Measurements from ENCODE around the gene CCNL2. TPM values are rescaled to one million over a fixed set of nuclear protein-coding genes. Genes with fewer than 3 reads are reported as not detected.
"Not testable (repeated sequence)": the region's sequence is repeated elsewhere in the genome, so short reads cannot be mapped to it uniquely, and the experiment has no call there.

CCNL2 gene
- total and polyA plus RNA-seq, 2 donors (not counting 1 experiment from before 2014, with no cell fraction given), result 263 to 347 TPM

GRCh38 chr1:1411626-1412025 lies 12.5 kb upstream of the CCNL2 start:
- ATAC-seq (ENCODE audit: low read depth) (no peak), DNase-seq (no peak)
- no peak overlapping the region for H3K4me3 Mint-ChIP-seq
- no peaks in the 10 kb centered on the region for H3K9me3 Mint-ChIP-seq (ENCODE audit: insufficient read depth)
- H3K9ac ChIP-seq (ENCODE audit: low read length), result no peak overlapping the region
- no peak overlapping the region for H3K4me3 ChIP-seq (ENCODE audit: control extremely low read depth in 1 of 5, extremely low read depth in 1 of 5, insufficient read depth in 1 of 5, low read depth in 2 of 5, low read length in 4 of 5)
- H3K79me2 ChIP-seq (ENCODE audit: control insufficient read depth, insufficient read depth, low read length), result peaks cover 40% of the 10 kb centered on the region
- ChIA-PET CTCF (no interaction called here), POLR2A (no interaction called here)
- peaks cover 20% of the 10 kb centered on the region for H3K4me1 Mint-ChIP-seq
- peaks cover 16% of the 10 kb centered on the region for H4K20me1 ChIP-seq (ENCODE audit: control insufficient read depth, insufficient read depth, low read length, poor library complexity, severe bottlenecking)
- H3K9me3 ChIP-seq (ENCODE audit: control extremely low read depth in 1 of 3, control insufficient read depth in 2 of 3, insufficient read depth in 1 of 3, low read length in 2 of 3), result no peaks in the 10 kb centered on the region
- no peak overlapping the region for H3K4me2 ChIP-seq (replicated peaks; ENCODE audit: low read depth, low read length, poor library complexity, severe bottlenecking)
- H3K27ac Mint-ChIP-seq, result no peak overlapping the region
- intact Hi-C loops (cut with micrococcal nuclease), result no loop called here
- 97% methylated on average over 11 of the region's 13 CpGs for WGBS (ENCODE audit: insufficient coverage)
- H3K27ac ChIP-seq (ENCODE audit: low read length in 2 of 2), result no peak overlapping the region
- peaks cover 10 to 13% of the 10 kb centered on the region in 2 donors for H3K4me1 ChIP-seq (ENCODE audit: control insufficient read depth in 2 of 2, insufficient read depth in 2 of 2, low read length in 2 of 2)
- H3K36me3 ChIP-seq (replicated peaks in 1 of 2; ENCODE audit: control extremely low read depth in 1 of 2, control insufficient read depth in 1 of 2, extremely low read depth in 1 of 2, insufficient read depth in 2 of 2, low read length in 1 of 2), result peaks cover 0 to 2% of the 10 kb centered on the region in 2 experiments
- no peak overlapping the region for H2AFZ ChIP-seq (ENCODE audit: insufficient read depth, low read depth, low read length, poor library complexity, severe bottlenecking)
- TF ChIP-seq, protein P1, sequence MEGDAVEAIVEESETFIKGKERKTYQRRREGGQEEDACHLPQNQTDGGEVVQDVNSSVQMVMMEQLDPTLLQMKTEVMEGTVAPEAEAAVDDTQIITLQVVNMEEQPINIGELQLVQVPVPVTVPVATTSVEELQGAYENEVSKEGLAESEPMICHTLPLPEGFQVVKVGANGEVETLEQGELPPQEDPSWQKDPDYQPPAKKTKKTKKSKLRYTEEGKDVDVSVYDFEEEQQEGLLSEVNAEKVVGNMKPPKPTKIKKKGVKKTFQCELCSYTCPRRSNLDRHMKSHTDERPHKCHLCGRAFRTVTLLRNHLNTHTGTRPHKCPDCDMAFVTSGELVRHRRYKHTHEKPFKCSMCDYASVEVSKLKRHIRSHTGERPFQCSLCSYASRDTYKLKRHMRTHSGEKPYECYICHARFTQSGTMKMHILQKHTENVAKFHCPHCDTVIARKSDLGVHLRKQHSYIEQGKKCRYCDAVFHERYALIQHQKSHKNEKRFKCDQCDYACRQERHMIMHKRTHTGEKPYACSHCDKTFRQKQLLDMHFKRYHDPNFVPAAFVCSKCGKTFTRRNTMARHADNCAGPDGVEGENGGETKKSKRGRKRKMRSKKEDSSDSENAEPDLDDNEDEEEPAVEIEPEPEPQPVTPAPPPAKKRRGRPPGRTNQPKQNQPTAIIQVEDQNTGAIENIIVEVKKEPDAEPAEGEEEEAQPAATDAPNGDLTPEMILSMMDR (IDR thresholded peaks at IDR 0.05), result no peak
- no peak for TF ChIP-seq EZH2 (IDR thresholded peaks at IDR 0.05; ENCODE audit: borderline replicate concordance, insufficient read depth, low read depth, low read length, poor library complexity, severe bottlenecking)
- H3K27me3 Mint-ChIP-seq, result no peaks in the 10 kb centered on the region
- no peaks in the 10 kb centered on the region for H3K27me3 ChIP-seq (replicated peaks in 1 of 4; ENCODE audit: control extremely low read depth in 1 of 4, control insufficient read depth in 3 of 4, insufficient read depth in 4 of 4, low read length in 3 of 4)

- H3K9me3 ChIP-seq (ENCODE audit: control extremely low read depth in 1 of 3, control insufficient read depth in 2 of 3, insufficient read depth in 1 of 3, low read length in 2 of 3); H3K27me3 Mint-ChIP-seq; H2AFZ ChIP-seq (ENCODE audit: insufficient read depth, low read depth, low read length, poor library complexity, severe bottlenecking); H3K27me3 ChIP-seq (replicated peaks in 1 of 4; ENCODE audit: control extremely low read depth in 1 of 4, control insufficient read depth in 3 of 4, insufficient read depth in 4 of 4, low read length in 3 of 4); H3K27ac ChIP-seq (ENCODE audit: low read length in 2 of 2); H3K27ac Mint-ChIP-seq; H3K4me2 ChIP-seq (replicated peaks; ENCODE audit: low read depth, low read length, poor library complexity, severe bottlenecking); H3K4me3 ChIP-seq (ENCODE audit: control extremely low read depth in 1 of 5, extremely low read depth in 1 of 5, insufficient read depth in 1 of 5, low read depth in 2 of 5, low read length in 4 of 5); POLR2A ChIA-PET; H3K9ac ChIP-seq (ENCODE audit: low read length); intact Hi-C loops (cut with micrococcal nuclease); ATAC-seq (ENCODE audit: low read depth); H3K9me3 Mint-ChIP-seq (ENCODE audit: insufficient read depth); CTCF ChIA-PET; H3K4me3 Mint-ChIP-seq; DNase-seq: not testable (repeated sequence)
- Histone ChIP-seq H3K4me1 (ENCODE audit: control insufficient read depth in 2 of 2, insufficient read depth in 2 of 2, low read length in 2 of 2) (peaks cover 21 to 26% of the 10 kb centered on the region in 2 donors), H3K36me3 (replicated peaks in 1 of 2; ENCODE audit: control extremely low read depth in 1 of 2, control insufficient read depth in 1 of 2, extremely low read depth in 1 of 2, insufficient read depth in 2 of 2, low read length in 1 of 2) (peaks cover 0 to 13% of the 10 kb centered on the region in 2 experiments), H4K20me1 (ENCODE audit: control insufficient read depth, insufficient read depth, low read length, poor library complexity, severe bottlenecking) (peaks cover 30% of the 10 kb centered on the region), H3K79me2 (ENCODE audit: control insufficient read depth, insufficient read depth, low read length) (peaks cover 54% of the 10 kb centered on the region)
- no CpG with 5 or more reads among the region's 8 CpGs for WGBS (ENCODE audit: insufficient coverage)
- peaks cover 30% of the 10 kb centered on the region for H3K4me1 Mint-ChIP-seq
These were observed 11.1 kb upstream of the CCNL2 start for GRCh38 chr1:1410238-1410637.
